Thyroid gland (tissue), 4 donors: ENCODE data around the gene SCN1B.

Experiments used
- POLR2A ChIP-seq, 2 donors: fragments of 450-650 bp; IDR thresholded peaks; one replicate each; pipeline ENCODE4 v1.6.1; 2017; ENCODE audit warnings: antibody characterized with exemption in 2 of 2, mild to moderate bottlenecking in 2 of 2, moderate library complexity in 1 of 2
- TF ChIP-seq, protein P1 (sequence below), 6 experiments: fragments of 200-600 bp in 3 of 6; fragments of 450-650 bp in 3 of 6; sonication (generic) in 3 of 6; IDR thresholded peaks; one replicate each; pipeline ENCODE4 v1.5.1; 2016 to 2019; ENCODE audit warnings: antibody characterized with exemption in 6 of 6, mild to moderate bottlenecking in 2 of 6, inconsistent platforms in 1 of 6, moderate library complexity in 1 of 6

DNA sequence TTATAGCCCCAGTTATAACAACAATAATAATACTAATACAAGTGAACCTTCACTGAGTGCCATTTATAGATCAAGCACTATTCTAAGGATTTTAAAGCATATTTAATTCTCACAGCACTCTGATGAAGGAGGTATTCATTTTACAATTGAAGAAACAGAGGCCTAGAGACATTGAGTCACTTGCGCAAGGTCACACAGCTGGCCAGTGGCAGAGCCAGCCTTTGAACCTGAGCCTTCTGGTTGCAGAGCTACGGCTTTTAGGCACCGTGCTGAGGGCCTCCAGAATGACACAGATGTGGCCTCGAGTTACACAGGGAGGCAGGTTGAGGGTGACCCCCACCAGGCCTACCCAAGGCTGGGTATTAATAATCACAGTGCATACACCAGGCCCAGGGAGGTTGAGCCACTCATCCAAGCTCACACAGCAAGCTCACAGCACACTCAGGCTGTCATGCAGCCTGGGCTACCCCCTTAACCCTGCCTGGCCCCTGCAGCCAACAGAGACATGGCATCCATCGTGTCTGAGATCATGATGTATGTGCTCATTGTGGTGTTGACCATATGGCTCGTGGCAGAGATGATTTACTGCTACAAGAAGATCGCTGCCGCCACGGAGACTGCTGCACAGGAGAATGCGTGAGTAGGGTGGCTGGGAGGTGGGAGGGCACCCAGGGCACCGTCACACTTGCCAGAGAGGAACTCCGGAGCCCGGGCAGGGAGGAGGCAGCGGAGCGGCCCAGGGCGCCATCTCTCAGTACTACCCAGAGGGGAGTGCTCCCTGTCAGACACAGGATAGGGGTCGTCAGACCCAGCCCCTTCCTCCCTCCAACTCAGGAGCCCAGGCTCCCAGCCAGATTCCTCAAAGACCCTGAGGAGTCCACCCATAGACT is 8.6 kb downstream of the SCN1B start:
- TF ChIP-seq, protein P1, sequence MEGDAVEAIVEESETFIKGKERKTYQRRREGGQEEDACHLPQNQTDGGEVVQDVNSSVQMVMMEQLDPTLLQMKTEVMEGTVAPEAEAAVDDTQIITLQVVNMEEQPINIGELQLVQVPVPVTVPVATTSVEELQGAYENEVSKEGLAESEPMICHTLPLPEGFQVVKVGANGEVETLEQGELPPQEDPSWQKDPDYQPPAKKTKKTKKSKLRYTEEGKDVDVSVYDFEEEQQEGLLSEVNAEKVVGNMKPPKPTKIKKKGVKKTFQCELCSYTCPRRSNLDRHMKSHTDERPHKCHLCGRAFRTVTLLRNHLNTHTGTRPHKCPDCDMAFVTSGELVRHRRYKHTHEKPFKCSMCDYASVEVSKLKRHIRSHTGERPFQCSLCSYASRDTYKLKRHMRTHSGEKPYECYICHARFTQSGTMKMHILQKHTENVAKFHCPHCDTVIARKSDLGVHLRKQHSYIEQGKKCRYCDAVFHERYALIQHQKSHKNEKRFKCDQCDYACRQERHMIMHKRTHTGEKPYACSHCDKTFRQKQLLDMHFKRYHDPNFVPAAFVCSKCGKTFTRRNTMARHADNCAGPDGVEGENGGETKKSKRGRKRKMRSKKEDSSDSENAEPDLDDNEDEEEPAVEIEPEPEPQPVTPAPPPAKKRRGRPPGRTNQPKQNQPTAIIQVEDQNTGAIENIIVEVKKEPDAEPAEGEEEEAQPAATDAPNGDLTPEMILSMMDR (IDR thresholded peaks at IDR 0.05) = no peak
- no peak for TF ChIP-seq POLR2A (IDR thresholded peaks at IDR 0.05)
